RWPE2 (cell line): ENCODE results near the gene TRMU.
"Not testable (repeated sequence)": the region's sequence is repeated elsewhere in the genome, so short reads cannot be mapped to it uniquely, and the experiment has no call there.

ENCODE experiments used
- ATAC-seq: fragments of 200-7000 bp; cut with Tn5 transposase; 3 replicates; pipeline ENCODE4 v1.9.1; 2021; ENCODE audit warnings: low read depth
- DNase-seq: peaks from one replicate; pipeline ENCODE4 v3.0.0-alpha.2; 2020; ENCODE audit warnings: low spot score
- H3K27ac ChIP-seq: fragments of 450-650 bp; 2 replicates; pipeline ENCODE4 v1.5.1; 2017; ENCODE audit warnings: mild to moderate bottlenecking; ENCODE audit not compliant: poor library complexity, severe bottlenecking
- H3K27me3 ChIP-seq: fragments of 250-450 bp; sonication (Bioruptor Pico); 2 replicates; pipeline ENCODE4 v1.5.1; 2021; ENCODE audit warnings: mild to moderate bottlenecking, moderate library complexity; ENCODE audit not compliant: insufficient read depth, poor library complexity, severe bottlenecking
- H3K36me3 ChIP-seq: fragments of 250-450 bp; sonication (Bioruptor Pico); 2 replicates; pipeline ENCODE4 v1.5.1; 2020; ENCODE audit warnings: low read depth, mild to moderate bottlenecking, moderate library complexity
- H3K4me1 ChIP-seq: fragments of 250-450 bp; sonication (Bioruptor Pico); 2 replicates; pipeline ENCODE4 v1.5.1; 2021; ENCODE audit warnings: mild to moderate bottlenecking, moderate library complexity; ENCODE audit not compliant: insufficient read depth, poor library complexity, severe bottlenecking
- H3K4me3 ChIP-seq: fragments of 250-450 bp; sonication (Bioruptor Pico); 2 replicates; pipeline ENCODE4 v1.5.1; 2021; ENCODE audit warnings: mild to moderate bottlenecking, moderate library complexity; ENCODE audit not compliant: severe bottlenecking
- H3K9me3 ChIP-seq: fragments of 250-450 bp; sonication (Bioruptor Pico); 2 replicates; pipeline ENCODE4 v1.5.1; 2021; ENCODE audit warnings: mild to moderate bottlenecking, moderate library complexity; ENCODE audit not compliant: severe bottlenecking
- TF ChIP-seq, protein P1 (sequence below): fragments of 450-650 bp; IDR thresholded peaks from one replicate; pipeline ENCODE4 v1.5.1; 2017; ENCODE audit warnings: mild to moderate bottlenecking, moderate library complexity; ENCODE audit not compliant: poor library complexity, severe bottlenecking

TRMU gene

DNA sequence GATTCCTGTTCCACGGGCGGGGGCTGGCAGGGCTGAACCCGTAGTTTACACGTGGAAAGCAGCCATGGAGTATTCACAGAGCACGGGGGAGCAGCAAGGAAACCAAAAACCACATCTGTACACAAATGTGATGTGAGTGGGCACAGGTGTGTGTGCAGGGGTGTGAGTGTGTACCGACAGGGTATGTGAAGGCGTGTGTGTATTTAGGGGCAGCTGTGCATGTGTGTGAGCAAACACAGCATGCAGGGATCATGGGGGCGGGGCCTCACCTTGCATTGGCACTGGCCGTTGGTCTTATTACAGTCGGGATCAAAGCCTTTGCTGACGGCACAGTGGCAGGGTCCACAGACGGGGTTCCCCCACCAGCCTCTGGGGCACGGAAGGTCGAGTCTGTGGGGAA, 58.4 kb downstream of the TRMU start:
- no peak overlapping the region for H3K4me3 ChIP-seq
- H3K4me1 ChIP-seq = no peaks in the 10 kb centered on the region
- no peaks in the 10 kb centered on the region for H3K27me3 ChIP-seq
- DNase-seq (no peak), ATAC-seq (no peak)
- H3K36me3 ChIP-seq = peaks cover 54% of the 10 kb centered on the region
- H3K27ac ChIP-seq = no peak overlapping the region
- TF ChIP-seq, protein P1, sequence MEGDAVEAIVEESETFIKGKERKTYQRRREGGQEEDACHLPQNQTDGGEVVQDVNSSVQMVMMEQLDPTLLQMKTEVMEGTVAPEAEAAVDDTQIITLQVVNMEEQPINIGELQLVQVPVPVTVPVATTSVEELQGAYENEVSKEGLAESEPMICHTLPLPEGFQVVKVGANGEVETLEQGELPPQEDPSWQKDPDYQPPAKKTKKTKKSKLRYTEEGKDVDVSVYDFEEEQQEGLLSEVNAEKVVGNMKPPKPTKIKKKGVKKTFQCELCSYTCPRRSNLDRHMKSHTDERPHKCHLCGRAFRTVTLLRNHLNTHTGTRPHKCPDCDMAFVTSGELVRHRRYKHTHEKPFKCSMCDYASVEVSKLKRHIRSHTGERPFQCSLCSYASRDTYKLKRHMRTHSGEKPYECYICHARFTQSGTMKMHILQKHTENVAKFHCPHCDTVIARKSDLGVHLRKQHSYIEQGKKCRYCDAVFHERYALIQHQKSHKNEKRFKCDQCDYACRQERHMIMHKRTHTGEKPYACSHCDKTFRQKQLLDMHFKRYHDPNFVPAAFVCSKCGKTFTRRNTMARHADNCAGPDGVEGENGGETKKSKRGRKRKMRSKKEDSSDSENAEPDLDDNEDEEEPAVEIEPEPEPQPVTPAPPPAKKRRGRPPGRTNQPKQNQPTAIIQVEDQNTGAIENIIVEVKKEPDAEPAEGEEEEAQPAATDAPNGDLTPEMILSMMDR = no peak
- H3K9me3 ChIP-seq = no peaks in the 10 kb centered on the region

DNA sequence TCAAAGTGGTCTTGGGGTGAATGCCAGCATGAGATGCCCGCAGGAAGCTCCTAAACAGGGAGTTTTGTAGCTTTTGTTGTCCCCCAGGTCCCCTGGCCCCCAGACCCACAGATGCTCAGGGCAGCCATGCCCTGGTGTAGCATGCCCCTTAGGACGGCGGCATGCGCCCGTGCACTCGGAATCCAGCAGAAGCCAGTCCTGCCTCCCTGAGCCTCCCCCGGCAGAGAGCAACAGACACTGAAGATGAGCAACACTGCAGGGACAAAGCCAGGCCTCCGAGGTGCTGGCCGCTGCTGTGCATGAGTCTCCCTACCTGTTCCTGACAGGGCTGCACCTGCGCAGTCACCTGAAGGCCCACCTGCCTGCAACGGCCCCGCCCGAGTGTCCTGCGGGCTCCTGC, 59.1 kb downstream of the TRMU start:
- H3K27ac ChIP-seq = no peak overlapping the region
- H3K27me3 ChIP-seq = no peaks in the 10 kb centered on the region
- peaks cover 54% of the 10 kb centered on the region for H3K36me3 ChIP-seq
- DNase-seq (no peak), ATAC-seq (no peak)
- no peak overlapping the region for H3K4me3 ChIP-seq
- H3K9me3 ChIP-seq = no peaks in the 10 kb centered on the region
- TF ChIP-seq, protein P1 = no peak
- no peaks in the 10 kb centered on the region for H3K4me1 ChIP-seq

DNA sequence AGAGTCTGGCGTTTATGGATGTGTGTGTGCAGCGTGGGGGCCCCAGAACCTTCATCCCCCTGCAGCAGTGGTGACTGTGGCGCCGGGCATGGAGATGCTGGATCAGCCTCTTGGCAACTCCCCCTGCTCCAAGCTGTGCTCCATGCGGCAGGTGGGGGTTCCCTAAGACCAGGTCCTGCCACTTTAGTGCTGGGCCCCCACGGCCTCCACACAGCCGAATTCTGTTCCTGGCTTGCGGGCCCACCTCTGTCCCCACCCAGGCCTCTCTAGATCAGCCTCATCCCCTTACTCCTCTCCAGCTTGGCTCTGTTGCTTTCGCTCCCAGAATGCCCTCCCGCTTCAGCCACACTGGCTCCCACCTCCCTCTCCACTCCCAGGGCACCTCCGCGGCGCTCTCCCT, 59.6 kb downstream of the TRMU start:
- H3K4me1 ChIP-seq = no peaks in the 10 kb centered on the region
- H3K27ac ChIP-seq = no peak overlapping the region
- no peak for DNase-seq
- TF ChIP-seq, protein P1 = no peak
- ATAC-seq = no peak
- peaks cover 52% of the 10 kb centered on the region for H3K36me3 ChIP-seq
- no peak overlapping the region for H3K4me3 ChIP-seq
- no peaks in the 10 kb centered on the region for H3K27me3 ChIP-seq
- no peaks in the 10 kb centered on the region for H3K9me3 ChIP-seq

DNA sequence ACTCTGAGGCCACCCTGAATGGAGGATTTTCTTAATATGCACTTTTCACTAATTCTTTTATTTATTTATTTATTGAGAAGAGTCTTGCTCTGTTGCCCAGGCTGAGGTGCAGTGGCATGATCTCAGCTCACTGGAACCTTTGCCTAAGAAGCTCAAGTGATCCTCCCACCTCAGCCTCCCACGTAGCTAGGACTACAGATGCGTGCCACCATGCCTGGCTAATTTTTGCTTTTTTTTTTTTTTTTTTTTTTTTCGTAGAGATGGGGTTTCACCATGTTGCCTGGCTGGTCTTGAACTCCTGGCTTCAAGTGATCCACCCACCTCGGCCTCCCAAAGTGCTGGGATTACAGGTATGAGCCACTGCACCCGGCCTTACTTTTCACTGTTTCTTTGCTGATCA, 61.5 kb downstream of the TRMU start:
- H3K4me3 ChIP-seq, H3K27me3 ChIP-seq, ATAC-seq, DNase-seq, H3K4me1 ChIP-seq, H3K27ac ChIP-seq, H3K9me3 ChIP-seq: not testable (repeated sequence)
- H3K36me3 ChIP-seq = peaks cover 48% of the 10 kb centered on the region

GRCh38 chr22:46397514-46397913, 62.0 kb downstream of the TRMU start:
- no peaks in the 10 kb centered on the region for H3K9me3 ChIP-seq
- TF ChIP-seq, protein P1 = no peak
- no peak for DNase-seq
- no peak overlapping the region for H3K27ac ChIP-seq
- H3K4me1 ChIP-seq = no peaks in the 10 kb centered on the region
- H3K4me3 ChIP-seq = no peak overlapping the region
- H3K27me3 ChIP-seq = no peaks in the 10 kb centered on the region
- H3K36me3 ChIP-seq = peaks cover 44% of the 10 kb centered on the region
- ATAC-seq = no peak
